Fibroblast of villous mesenchyme (primary cell): Measurements from ENCODE around the gene GDF11. TPM values are rescaled to one million over a fixed set of nuclear protein-coding genes. Genes with fewer than 3 reads are reported as not detected.
A peak's percentile ranks its signal among the peaks of the same experiment; 100 is the strongest.

Experiments used
- DNase-seq: peaks from one replicate; pipeline ENCODE4 v3.0.0-alpha.2; 2010; ENCODE audit warnings: low read depth
- H3K4me3 ChIP-seq: 2 replicates; pipeline ENCODE4 v1.5.1; 2011; ENCODE audit warnings: low read depth, mild to moderate bottlenecking, low read length
- CTCF ChIP-seq: IDR thresholded peaks from 2 replicates; pipeline ENCODE4 v1.5.1; 2012; ENCODE audit warnings: low read depth, mild to moderate bottlenecking, low read length; ENCODE audit not compliant: insufficient read depth
- small RNA-seq: library from RNA; depleted of rRNA; stranded (forward); fragments of <200 nt; gene quantifications from one replicate; pipeline ENCODE3, GENCODE V24; 2012
- total RNA-seq: library from RNA; depleted of rRNA; stranded (reverse); fragments of >200 nt; gene quantifications from 2 replicates; pipeline ENCODE4 v1.2.3, GENCODE V29; 2012

The GDF11 gene
- total RNA-seq, 1 donor, result 6.5 TPM

DNA sequence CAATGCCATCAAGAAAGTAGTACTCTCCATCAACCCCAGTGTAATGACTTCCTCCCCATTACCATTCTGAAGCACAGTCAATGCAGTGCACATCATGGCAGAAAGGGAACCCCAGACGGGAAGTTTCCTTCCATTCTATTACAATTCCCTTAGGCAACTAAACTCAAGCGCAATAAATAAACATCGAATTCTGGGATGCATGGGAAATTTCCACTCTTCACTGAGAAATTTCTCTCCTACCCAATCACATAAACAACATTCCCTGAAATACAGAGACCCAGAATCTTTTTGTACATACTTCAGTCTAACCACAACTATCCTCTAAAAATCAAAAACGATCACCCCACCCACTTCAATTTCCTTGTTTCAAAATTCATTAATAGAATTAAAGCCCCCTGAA lies 54.6 kb downstream of the GDF11 start:
- no peak for TF ChIP-seq CTCF
- peak; percentile 56 for DNase-seq

More for the DNA sequence above, 54.6 kb downstream of the GDF11 start:
- no peak overlapping the region for H3K4me3 ChIP-seq

Small RNAs within 50 kb of the gene (small RNA-seq; reads per million reads assigned to genes)
- not detected for gene AC009779.1
- gene RF00017, result not detected

Other genes with a start within 250 kb of the GDF11 start
- gene OR6C4, start 193.5 kb upstream of the GDF11 start, total RNA-seq, result not detected in 2 replicates
- gene OR2AP1, start 170.7 kb upstream of the GDF11 start, total RNA-seq, result not detected in 2 replicates
- under 0.01 TPM in 1 of 2 replicates, not detected in the other for gene OR10P1, start 106.2 kb upstream of the GDF11 start, total RNA-seq
- gene ITGA7, start 35.2 kb upstream of the GDF11 start, total RNA-seq, result 1.3 TPM in 2 replicates
- gene BLOC1S1, start 27.1 kb upstream of the GDF11 start, total RNA-seq, result 36.3 and 54.4 TPM in 2 replicates
- 3.9 and 6.0 TPM in 2 replicates for gene RDH5, start 22.7 kb upstream of the GDF11 start, total RNA-seq
- gene CD63, start 14.1 kb upstream of the GDF11 start, total RNA-seq, result 2,280 and 2,284 TPM in 2 replicates
- gene SARNP, start 74.6 kb downstream of the GDF11 start, total RNA-seq, result 86.7 and 94.6 TPM in 2 replicates
- 18.0 and 21.6 TPM in 2 replicates for gene ORMDL2, start 74.9 kb downstream of the GDF11 start, total RNA-seq
- 31.2 and 48.4 TPM in 2 replicates for gene DNAJC14, start 86.5 kb downstream of the GDF11 start, total RNA-seq
- 9.1 and 9.7 TPM in 2 replicates for gene MMP19, start 99.8 kb downstream of the GDF11 start, total RNA-seq
- 32.2 and 32.8 TPM in 2 replicates for gene PYM1, start 184.8 kb downstream of the GDF11 start, total RNA-seq
- gene DGKA, start 188.0 kb downstream of the GDF11 start, total RNA-seq, result 34.8 and 45.8 TPM in 2 replicates
- gene PMEL, start 222.9 kb downstream of the GDF11 start, total RNA-seq, result 1.3 TPM in 2 replicates
- 32.2 and 51.4 TPM in 2 replicates for gene CDK2, start 223.7 kb downstream of the GDF11 start, total RNA-seq
- gene RAB5B, start 231.0 kb downstream of the GDF11 start, total RNA-seq, result 70.9 and 111 TPM in 2 replicates